Astrocyte of the cerebellum (primary cell): ENCODE results near the gene ENGASE.

Experiments
- DNase-seq: peaks from one replicate; pipeline ENCODE4 v3.0.0-alpha.2; 2011; ENCODE audit warnings: low read depth
- H3K4me3 ChIP-seq: 2 replicates; pipeline ENCODE4 v1.5.1; 2011; ENCODE audit warnings: mild to moderate bottlenecking, low read depth, low read length, moderate library complexity
- in situ Hi-C: cut with HindIII; loops from 2 replicates; pipeline ENCODE4 v1.10.0; 2017; ENCODE audit warnings: low sequenced_read_pairs
- TF ChIP-seq, protein P1 (sequence below): IDR thresholded peaks from 2 replicates; pipeline ENCODE4 v1.5.1; 2012; ENCODE audit warnings: low read length, low read depth, moderate library complexity, mild to moderate bottlenecking; ENCODE audit errors: missing control alignments

The ENGASE gene

GRCh38 chr17:79133214-79133613, 58.6 kb downstream of the ENGASE start:
- TF ChIP-seq, protein P1, sequence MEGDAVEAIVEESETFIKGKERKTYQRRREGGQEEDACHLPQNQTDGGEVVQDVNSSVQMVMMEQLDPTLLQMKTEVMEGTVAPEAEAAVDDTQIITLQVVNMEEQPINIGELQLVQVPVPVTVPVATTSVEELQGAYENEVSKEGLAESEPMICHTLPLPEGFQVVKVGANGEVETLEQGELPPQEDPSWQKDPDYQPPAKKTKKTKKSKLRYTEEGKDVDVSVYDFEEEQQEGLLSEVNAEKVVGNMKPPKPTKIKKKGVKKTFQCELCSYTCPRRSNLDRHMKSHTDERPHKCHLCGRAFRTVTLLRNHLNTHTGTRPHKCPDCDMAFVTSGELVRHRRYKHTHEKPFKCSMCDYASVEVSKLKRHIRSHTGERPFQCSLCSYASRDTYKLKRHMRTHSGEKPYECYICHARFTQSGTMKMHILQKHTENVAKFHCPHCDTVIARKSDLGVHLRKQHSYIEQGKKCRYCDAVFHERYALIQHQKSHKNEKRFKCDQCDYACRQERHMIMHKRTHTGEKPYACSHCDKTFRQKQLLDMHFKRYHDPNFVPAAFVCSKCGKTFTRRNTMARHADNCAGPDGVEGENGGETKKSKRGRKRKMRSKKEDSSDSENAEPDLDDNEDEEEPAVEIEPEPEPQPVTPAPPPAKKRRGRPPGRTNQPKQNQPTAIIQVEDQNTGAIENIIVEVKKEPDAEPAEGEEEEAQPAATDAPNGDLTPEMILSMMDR = no peak
- no peak overlapping the region for H3K4me3 ChIP-seq
- in situ Hi-C loops = no loop called here
- no peak for DNase-seq

GRCh38 chr17:79133985-79134384, 59.4 kb downstream of the ENGASE start:
- H3K4me3 ChIP-seq = no peak overlapping the region
- no peak for DNase-seq
- TF ChIP-seq, protein P1 = no peak
- in situ Hi-C loops = no loop called here

- in situ Hi-C loops = no loop called here
- TF ChIP-seq, protein P1 = no peak
- no peak for DNase-seq
- no peak overlapping the region for H3K4me3 ChIP-seq
Measured at GRCh38 chr17:79135011-79135410, 60.4 kb downstream of the ENGASE start.

DNA sequence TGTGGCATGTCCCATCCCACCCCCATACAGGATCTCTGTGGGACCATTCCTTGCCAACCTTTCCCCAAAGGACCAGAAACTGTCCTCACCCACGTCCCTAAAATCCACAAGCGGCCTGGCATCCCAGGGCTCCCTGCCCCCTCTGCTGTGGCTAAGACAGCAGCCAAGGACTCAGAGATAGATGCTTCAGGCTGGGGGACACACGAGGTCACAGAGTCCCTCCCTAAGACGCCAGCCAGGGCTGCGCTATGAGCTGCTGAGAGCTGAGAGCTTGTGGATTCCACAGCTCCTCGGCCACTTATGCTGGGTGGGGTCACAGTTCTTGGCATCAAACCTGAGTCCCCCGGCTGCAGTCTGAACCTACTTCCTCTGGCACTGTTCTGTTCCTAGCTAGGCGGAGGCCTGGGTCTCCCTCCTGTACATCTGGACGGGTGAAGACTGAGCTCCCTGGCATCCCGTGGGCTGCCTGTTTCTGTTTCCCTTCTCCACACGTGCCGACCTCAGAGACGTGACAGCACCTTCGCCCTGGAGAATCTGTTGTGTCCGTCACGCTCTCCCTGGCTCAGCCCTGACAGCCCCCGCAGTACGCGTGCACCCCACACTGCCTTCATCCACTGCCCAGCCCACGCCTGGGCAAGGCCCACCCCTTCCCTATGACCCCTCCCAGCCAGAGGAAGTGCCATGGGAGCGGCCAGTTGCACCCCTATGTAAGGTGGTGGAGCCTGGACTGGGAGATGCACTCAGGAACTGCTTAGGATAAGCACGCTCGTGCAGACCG, 61.2 kb downstream of the ENGASE start:
- in situ Hi-C loops = no loop called here
- DNase-seq = no peak
- no peak overlapping the region for H3K4me3 ChIP-seq
- TF ChIP-seq, protein P1 = no peak
